Measurements from ENCODE around the gene METAP2. TPM values are rescaled to one million over a fixed set of nuclear protein-coding genes. Genes with fewer than 3 reads are reported as not detected.

Gene METAP2
- total RNA-seq, 2 experiments from 2014 or later: 136 to 152 TPM

DNA sequence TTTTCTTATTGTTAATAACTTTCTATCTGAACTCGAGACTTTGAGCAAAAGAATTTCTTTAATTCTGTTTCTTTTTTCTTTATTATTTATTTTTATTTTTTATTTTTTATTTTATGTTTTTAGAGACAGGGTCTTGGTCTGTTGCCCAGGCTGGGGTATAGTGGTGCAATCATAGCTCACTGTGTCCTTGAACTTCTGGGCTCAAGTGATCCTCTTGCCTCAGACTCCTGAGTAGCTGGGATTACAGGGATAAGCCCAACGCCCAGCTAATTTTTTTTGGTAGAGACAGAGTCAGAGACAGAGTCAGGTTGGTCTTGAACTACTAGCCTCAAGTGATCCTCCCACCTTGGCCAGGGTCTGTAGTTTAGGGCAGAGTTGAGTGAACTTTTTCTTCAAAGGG lies 18.5 kb downstream of the METAP2 start:
- Mint-ChIP-seq H3K36me3 (ENCODE audit: low read depth) (peaks cover 45% of the 10 kb centered on the region), H3K9me3 (ENCODE audit: low read depth) (no peaks in the 10 kb centered on the region), H3K4me3 (no peak overlapping the region), H3K27me3 (no peaks in the 10 kb centered on the region), H3K27ac (no peak overlapping the region), H3K4me1 (no peaks in the 10 kb centered on the region)
- ATAC-seq: no peak
- ChIA-PET CTCF (interaction anchor here (0.6 kb wide), 2 partner anchors 618 to 959 kb away, joined by 3 to 4 read pairs; no protein-coding TSS in a partner anchor), POLR2A (interaction anchor here (0.7 kb wide), 1 partner anchor 993 kb away, joined by 3 read pairs; no protein-coding TSS in a partner anchor)
- DNase-seq: no peak
- intact Hi-C loops (cut with DNase I, micrococcal nuclease): no loop called here

DNA sequence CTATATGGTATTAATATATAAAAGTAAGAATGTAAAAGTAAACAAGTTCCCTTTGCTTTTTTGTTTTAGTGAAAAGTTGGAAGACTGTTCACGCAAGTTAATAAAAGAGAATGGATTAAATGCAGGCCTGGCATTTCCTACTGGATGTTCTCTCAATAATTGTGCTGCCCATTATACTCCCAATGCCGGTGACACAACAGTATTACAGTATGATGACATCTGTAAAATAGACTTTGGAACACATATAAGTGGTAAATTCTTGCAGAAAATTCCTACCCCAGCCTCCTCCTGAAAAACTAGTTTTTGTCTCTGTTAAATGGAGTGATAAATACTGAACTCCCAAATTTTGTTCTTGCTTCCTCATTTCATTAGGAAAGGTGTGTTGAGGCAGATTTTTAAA lies 20.9 kb downstream of the METAP2 start:
- H3K36me3 Mint-ChIP-seq (ENCODE audit: low read depth): peaks cover 59% of the 10 kb centered on the region
- H3K4me3 Mint-ChIP-seq: no peak overlapping the region
- H3K27me3 Mint-ChIP-seq: no peaks in the 10 kb centered on the region
- H3K9me3 Mint-ChIP-seq (ENCODE audit: low read depth): no peaks in the 10 kb centered on the region
- ChIA-PET POLR2A (no interaction called here), CTCF (no interaction called here)
- peaks cover 7% of the 10 kb centered on the region for H3K4me1 Mint-ChIP-seq
- intact Hi-C loops (cut with DNase I, micrococcal nuclease): no loop called here
- DNase-seq (no peak), ATAC-seq (no peak)
- H3K27ac Mint-ChIP-seq: no peak overlapping the region

DNA sequence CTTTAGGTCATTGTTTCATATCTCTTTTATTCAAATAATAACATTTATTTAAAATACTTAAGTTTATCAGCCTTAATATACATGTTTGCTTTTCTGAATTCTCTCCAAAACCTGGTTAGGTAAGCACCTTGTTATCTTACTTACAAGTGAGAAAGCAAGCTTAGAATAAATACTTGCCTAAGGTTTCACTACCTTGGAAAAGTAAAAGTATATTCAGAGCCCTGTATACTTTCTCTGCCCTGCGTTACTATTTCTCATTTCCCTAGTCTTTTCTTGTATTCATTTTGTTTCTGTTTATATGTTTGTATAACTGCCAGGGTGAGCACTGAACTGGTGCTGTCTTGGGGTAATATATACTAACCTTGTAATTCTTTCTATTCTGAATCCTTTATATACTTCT lies 21.5 kb downstream of the METAP2 start:
- ATAC-seq: no peak
- no peak for DNase-seq
- CTCF ChIA-PET: no interaction called here
- Mint-ChIP-seq H3K36me3 (ENCODE audit: low read depth) (peaks cover 64% of the 10 kb centered on the region), H3K9me3 (ENCODE audit: low read depth) (no peaks in the 10 kb centered on the region), H3K4me1 (peaks cover 11% of the 10 kb centered on the region), H3K4me3 (no peak overlapping the region), H3K27me3 (no peaks in the 10 kb centered on the region), H3K27ac (no peak overlapping the region)
- POLR2A ChIA-PET: no interaction called here
- intact Hi-C loops (cut with DNase I, micrococcal nuclease): no loop called here

DNA sequence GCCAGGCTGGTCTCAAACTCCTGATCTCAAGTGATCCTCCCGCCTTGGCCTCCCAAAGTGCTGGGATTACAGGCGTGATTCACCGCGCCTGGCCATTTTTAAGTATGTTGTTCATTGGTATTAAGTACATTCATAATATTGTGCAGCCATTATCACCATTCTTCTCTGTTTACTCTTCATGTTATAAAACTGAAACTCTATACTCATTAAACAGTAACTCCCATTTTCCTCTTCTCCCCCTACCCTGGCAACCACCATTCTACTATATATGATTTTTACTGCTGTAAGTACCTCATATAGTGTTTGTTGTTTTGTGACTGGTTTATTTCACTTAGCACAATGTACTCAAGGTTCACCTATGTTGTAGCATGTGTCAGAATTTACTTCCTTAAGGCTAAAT lies 23.1 kb downstream of the METAP2 start:
- Mint-ChIP-seq H3K4me1 (peaks cover 13% of the 10 kb centered on the region), H3K27me3 (no peaks in the 10 kb centered on the region), H3K9me3 (ENCODE audit: low read depth) (no peaks in the 10 kb centered on the region), H3K27ac (no peak overlapping the region), H3K4me3 (no peak overlapping the region), H3K36me3 (ENCODE audit: low read depth) (peaks cover 59% of the 10 kb centered on the region)
- DNase-seq (no peak), ATAC-seq (no peak)
- intact Hi-C loops (cut with DNase I, micrococcal nuclease): no loop called here
- ChIA-PET POLR2A (no interaction called here), CTCF (no interaction called here)

DNA sequence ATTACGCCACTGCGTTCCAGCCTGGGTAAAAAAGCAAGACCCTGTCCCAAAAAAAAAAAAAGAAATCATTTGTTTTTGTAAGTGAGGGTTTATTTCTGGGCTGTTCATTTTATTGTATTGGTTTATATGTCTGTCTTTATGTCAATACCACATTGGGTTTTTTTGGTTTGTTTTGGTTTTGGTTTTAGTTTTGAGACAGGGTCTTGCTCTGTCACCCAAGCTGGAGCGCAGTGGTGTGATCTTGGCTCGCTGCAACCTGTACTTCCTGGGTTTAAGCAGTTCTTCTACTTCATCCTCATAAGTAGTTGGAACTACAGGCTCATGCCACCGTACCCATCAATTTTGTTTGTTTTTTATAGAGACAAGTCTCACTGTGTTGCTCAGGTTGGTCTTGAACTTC lies 25.0 kb downstream of the METAP2 start:
- CTCF ChIA-PET: interaction anchor here (0.6 to 1.6 kb wide), 3 partner anchors 10 to 35 kb away, joined by 3 to 8 read pairs (median 5); no protein-coding TSS in a partner anchor
- Mint-ChIP-seq H3K9me3 (ENCODE audit: low read depth) (no peaks in the 10 kb centered on the region), H3K27ac (no peak overlapping the region), H3K27me3 (no peaks in the 10 kb centered on the region), H3K36me3 (ENCODE audit: low read depth) (peaks cover 74% of the 10 kb centered on the region), H3K4me3 (no peak overlapping the region), H3K4me1 (peaks cover 22% of the 10 kb centered on the region)
- intact Hi-C loops (cut with DNase I, micrococcal nuclease): no loop called here
- POLR2A ChIA-PET: interaction anchor here (0.6 to 0.9 kb wide), 2 partner anchors 22 to 38 kb away, joined by 3 read pairs; no protein-coding TSS in a partner anchor
- no peak for ATAC-seq
- no peak for DNase-seq

DNA sequence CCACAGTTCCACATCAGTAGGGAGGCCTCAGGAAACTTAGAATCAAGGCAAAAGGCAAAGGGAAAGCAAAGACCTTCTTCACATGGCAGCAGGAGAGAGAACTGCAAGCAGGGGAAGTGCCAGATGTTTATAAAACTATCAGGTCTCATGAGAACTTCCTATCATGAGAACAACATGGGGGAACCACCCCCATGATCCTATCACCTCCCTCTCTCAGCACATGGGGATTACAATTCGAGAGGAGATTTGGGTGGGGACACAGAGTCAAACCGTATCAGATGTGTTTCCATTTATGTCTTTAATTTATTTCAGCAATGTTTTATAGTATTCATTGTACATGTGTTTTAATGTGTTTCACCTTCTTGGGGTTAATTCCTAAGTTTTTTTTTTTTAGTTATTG lies 25.8 kb downstream of the METAP2 start:
- no peak overlapping the region for H3K4me3 Mint-ChIP-seq
- H3K36me3 Mint-ChIP-seq (ENCODE audit: low read depth): peaks cover 78% of the 10 kb centered on the region
- no peaks in the 10 kb centered on the region for H3K9me3 Mint-ChIP-seq (ENCODE audit: low read depth)
- ChIA-PET CTCF (no interaction called here), POLR2A (no interaction called here)
- peak overlapping the region; percentile 9 for H3K27ac Mint-ChIP-seq
- H3K27me3 Mint-ChIP-seq: no peaks in the 10 kb centered on the region
- H3K4me1 Mint-ChIP-seq: peaks cover 22% of the 10 kb centered on the region
- no peak for DNase-seq
- ATAC-seq: no peak
- intact Hi-C loops (cut with DNase I, micrococcal nuclease): no loop called here

DNA sequence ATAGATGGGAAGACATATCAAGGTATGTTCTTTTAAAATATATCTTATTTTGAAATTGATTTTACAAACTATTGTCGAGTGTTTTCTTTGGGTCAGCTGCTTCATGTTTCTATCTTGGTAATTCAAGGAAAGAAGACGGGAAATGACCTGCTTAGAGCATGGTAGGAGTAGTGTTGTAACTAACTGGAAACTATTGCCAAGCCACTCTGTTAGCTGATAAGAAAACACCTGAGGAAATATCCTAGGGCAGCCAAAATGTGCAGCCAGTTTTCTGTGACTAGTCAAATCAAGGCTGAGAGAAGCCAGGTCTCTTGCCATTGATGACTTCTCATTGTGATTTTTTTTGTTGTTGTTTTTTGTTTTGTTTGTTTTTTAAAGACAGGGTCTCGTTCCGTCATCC lies 30.2 kb downstream of the METAP2 start:
- intact Hi-C loops (cut with DNase I, micrococcal nuclease): no loop called here
- ChIA-PET CTCF (no interaction called here), POLR2A (no interaction called here)
- Mint-ChIP-seq H3K4me3 (no peak overlapping the region), H3K9me3 (ENCODE audit: low read depth) (no peaks in the 10 kb centered on the region), H3K36me3 (ENCODE audit: low read depth) (peaks cover 68% of the 10 kb centered on the region), H3K27me3 (no peaks in the 10 kb centered on the region), H3K27ac (no peak overlapping the region), H3K4me1 (peaks cover 23% of the 10 kb centered on the region)
- DNase-seq (no peak), ATAC-seq (no peak)

DNA sequence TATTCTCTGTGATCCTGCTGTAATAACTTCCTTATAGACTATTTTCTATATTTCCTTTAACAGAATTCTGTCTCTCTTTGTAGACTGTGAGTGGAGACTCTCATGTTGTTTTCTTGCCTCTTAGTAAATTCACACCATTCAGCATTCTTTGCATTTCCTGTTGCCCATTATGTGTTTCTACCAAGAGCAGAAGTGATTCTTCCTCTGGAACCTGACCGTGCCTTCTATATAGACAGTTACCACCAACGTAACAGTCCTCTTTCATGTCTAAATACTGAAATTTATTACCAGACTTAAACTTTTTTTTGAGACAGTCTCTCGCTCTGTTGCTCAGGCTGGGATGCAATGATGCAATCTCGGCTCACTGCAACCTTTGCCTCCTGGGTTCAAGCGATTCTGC lies 31.1 kb downstream of the METAP2 start:
- DNase-seq (no peak), ATAC-seq (no peak)
- H3K4me1 Mint-ChIP-seq: peaks cover 17% of the 10 kb centered on the region
- CTCF ChIA-PET: interaction anchor here (1.1 kb wide), 1 partner anchor 54 kb away, joined by 3 read pairs; no protein-coding TSS in a partner anchor
- H3K4me3 Mint-ChIP-seq: no peak overlapping the region
- H3K9me3 Mint-ChIP-seq (ENCODE audit: low read depth): no peaks in the 10 kb centered on the region
- POLR2A ChIA-PET: interaction anchor here (1.0 kb wide), 1 partner anchor 31 kb away, joined by 4 read pairs; no protein-coding TSS in a partner anchor
- H3K27ac Mint-ChIP-seq: peak overlapping the region; percentile 64
- H3K27me3 Mint-ChIP-seq: no peaks in the 10 kb centered on the region
- peaks cover 64% of the 10 kb centered on the region for H3K36me3 Mint-ChIP-seq (ENCODE audit: low read depth)
- intact Hi-C loops (cut with DNase I, micrococcal nuclease): no loop called here

DNA sequence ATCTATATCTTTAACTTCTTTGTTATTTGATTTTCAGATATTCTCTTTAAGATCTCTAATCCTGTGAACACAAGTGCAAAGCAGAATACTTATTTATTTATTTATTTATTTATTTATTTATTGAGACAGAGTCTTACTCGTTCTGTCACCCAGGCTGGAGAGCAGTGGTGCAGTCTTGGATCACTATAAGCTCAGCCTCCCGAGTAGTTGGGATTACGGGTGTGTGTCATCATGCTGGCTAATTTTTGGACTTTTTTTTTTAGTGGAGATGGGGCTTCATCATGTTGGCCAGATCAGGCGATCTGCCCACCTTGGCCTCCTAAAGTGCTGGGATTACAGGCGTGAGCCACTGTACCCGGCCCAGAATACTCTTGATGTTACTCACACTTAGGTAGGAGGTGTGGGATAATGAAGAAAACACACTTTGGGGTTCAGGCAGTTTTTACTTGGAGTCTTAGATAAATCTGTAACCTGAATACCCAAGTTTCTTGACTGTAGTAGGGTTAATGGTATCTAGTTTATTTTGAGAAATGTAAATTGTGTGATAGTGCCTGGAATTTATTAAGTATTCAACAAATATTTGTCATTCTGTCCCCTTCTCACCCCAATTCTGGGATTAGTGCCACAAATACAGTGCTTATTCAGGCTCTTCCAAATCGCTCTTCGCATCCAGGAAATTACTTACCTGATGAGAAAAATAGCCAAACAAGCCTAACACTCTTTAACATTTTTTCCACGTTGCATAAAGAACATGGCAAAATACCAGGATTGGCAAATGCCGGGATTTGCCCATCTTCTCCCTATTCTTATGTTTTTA lies 33.0 kb downstream of the METAP2 start:
- H3K9me3 Mint-ChIP-seq (ENCODE audit: low read depth): no peaks in the 10 kb centered on the region
- H3K4me1 Mint-ChIP-seq: peaks cover 10% of the 10 kb centered on the region
- intact Hi-C loops (cut with DNase I, micrococcal nuclease): no loop called here
- ChIA-PET POLR2A (no interaction called here), CTCF (no interaction called here)
- H3K36me3 Mint-ChIP-seq (ENCODE audit: low read depth): peaks cover 68% of the 10 kb centered on the region
- no peak overlapping the region for H3K27ac Mint-ChIP-seq
- H3K27me3 Mint-ChIP-seq: no peaks in the 10 kb centered on the region
- H3K4me3 Mint-ChIP-seq: no peak overlapping the region
- ATAC-seq (no peak), DNase-seq (no peak)

DNA sequence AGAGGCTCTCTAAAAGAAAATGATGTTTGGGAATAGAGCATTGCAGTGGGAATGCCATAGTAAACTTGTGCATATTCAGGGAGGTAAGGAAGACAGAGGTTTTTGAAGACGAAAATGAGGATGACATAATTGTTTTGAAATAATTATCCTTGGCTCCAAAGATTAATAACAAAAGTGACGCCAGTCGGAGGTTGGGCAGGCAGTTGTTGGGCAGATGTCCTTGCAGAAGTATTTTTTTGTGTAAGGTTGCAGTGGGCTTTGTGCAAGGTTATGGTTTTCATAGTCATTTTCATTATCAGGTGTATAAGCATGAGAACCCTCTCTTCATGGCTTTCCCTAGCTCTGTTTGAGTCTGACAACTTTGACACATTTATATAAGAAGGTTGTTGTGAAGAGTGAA lies 35.3 kb downstream of the METAP2 start:
- ATAC-seq: no peak
- CTCF ChIA-PET: interaction anchor here (0.5 to 0.6 kb wide), 2 partner anchors 11 to 436 kb away, joined by 3 to 4 read pairs; partner anchors contain the start of gene NR2C1
- POLR2A ChIA-PET: interaction anchor here (0.6 kb wide), 1 partner anchor 159 kb away, joined by 3 read pairs; no protein-coding TSS in a partner anchor

DNA sequence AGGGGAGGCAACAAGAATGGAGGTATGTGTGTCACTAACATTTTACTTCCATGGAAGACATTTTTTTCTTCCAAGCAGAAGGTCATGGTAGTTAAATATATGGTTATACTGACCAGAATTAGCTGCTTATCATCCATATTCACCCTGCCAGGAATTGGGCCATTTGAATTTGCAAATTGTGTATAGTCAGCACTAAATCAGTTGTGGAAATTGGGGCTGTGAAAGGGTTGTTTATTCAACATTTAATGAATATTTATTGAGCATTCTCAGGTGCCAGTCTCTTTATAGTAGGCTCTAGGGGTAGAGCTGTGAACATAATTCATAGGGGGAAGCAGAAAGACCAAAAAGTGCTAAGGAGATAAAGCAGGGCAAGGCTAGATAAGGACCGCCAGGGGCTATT lies 38.0 kb downstream of the METAP2 start:
- H3K36me3 Mint-ChIP-seq (ENCODE audit: low read depth): peaks cover 60% of the 10 kb centered on the region
- POLR2A ChIA-PET: no interaction called here

More for the DNA sequence above, 35.3 kb downstream of the METAP2 start:
- no peak for DNase-seq
- intact Hi-C loops (cut with DNase I, micrococcal nuclease): no loop called here
- H3K4me3 Mint-ChIP-seq: no peak overlapping the region
- no peak overlapping the region for H3K27ac Mint-ChIP-seq
- no peaks in the 10 kb centered on the region for H3K27me3 Mint-ChIP-seq
- H3K9me3 Mint-ChIP-seq (ENCODE audit: low read depth): no peaks in the 10 kb centered on the region
- peaks cover 71% of the 10 kb centered on the region for H3K36me3 Mint-ChIP-seq (ENCODE audit: low read depth)
- peaks cover 2% of the 10 kb centered on the region for H3K4me1 Mint-ChIP-seq

DNA sequence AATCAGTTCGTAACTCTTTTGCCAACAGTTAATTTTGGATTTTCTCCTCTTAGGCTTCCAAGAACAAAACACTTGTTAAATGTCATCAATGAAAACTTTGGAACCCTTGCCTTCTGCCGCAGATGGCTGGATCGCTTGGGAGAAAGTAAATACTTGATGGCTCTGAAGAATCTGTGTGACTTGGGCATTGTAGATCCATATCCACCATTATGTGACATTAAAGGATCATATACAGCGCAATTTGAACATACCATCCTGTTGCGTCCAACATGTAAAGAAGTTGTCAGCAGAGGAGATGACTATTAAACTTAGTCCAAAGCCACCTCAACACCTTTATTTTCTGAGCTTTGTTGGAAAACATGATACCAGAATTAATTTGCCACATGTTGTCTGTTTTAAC lies 39.6 kb downstream of the METAP2 start:
- Mint-ChIP-seq H3K27me3 (no peaks in the 10 kb centered on the region), H3K27ac (no peak overlapping the region), H3K36me3 (ENCODE audit: low read depth) (peaks cover 50% of the 10 kb centered on the region), H3K9me3 (ENCODE audit: low read depth) (no peaks in the 10 kb centered on the region), H3K4me3 (no peak overlapping the region), H3K4me1 (peaks cover 1% of the 10 kb centered on the region)
- intact Hi-C loops (cut with DNase I, micrococcal nuclease): no loop called here
- DNase-seq (no peak), ATAC-seq (no peak)
- ChIA-PET CTCF (interaction anchor here (1.0 kb wide), 2 partner anchors 9 to 26 kb away, joined by 3 read pairs; no protein-coding TSS in a partner anchor), POLR2A (no interaction called here)

More for the DNA sequence above, 38.0 kb downstream of the METAP2 start:
- H3K9me3 Mint-ChIP-seq (ENCODE audit: low read depth): no peaks in the 10 kb centered on the region
- intact Hi-C loops (cut with DNase I, micrococcal nuclease): no loop called here
- ATAC-seq (no peak), DNase-seq (no peak)
- no peak overlapping the region for H3K4me3 Mint-ChIP-seq
- H3K27me3 Mint-ChIP-seq: no peaks in the 10 kb centered on the region
- peaks cover 2% of the 10 kb centered on the region for H3K4me1 Mint-ChIP-seq
- no peak overlapping the region for H3K27ac Mint-ChIP-seq
- CTCF ChIA-PET: interaction anchor here (0.7 to 0.8 kb wide), 2 partner anchors 22 to 202 kb away, joined by 3 read pairs; no protein-coding TSS in a partner anchor
